ENCODE measurements around the gene SLC33A1.
A peak's percentile ranks its signal among the peaks of the same experiment; 100 is the strongest.
"Not testable (repeated sequence)": the region's sequence is repeated elsewhere in the genome, so short reads cannot be mapped to it uniquely, and the experiment has no call there.

Gene SLC33A1

GRCh38 chr3:155863072-155863784, 9.0 kb upstream of the SLC33A1 start:
- TF ChIP-seq CTCF (IDR thresholded peaks at IDR 0.05; ENCODE audit: insufficient read depth, low read depth, low read length, missing control alignments), result no peak
- no peak for DNase-seq (ENCODE audit: low read depth)
- no peak overlapping the region for H3K4me3 ChIP-seq (ENCODE audit: low read length)

- not testable (repeated sequence) for H3K4me3 ChIP-seq (ENCODE audit: low read length)
- DNase-seq (ENCODE audit: low read depth), result peak; percentile 60
These were observed 8.2 kb upstream of the SLC33A1 start for GRCh38 chr3:155862290-155862982.

- TF ChIP-seq CTCF (IDR thresholded peaks at IDR 0.05; ENCODE audit: insufficient read depth, low read depth, low read length, missing control alignments), result no peak
- no peak for DNase-seq (ENCODE audit: low read depth)
- H3K4me3 ChIP-seq (ENCODE audit: low read length), result no peak overlapping the region
These were observed 7.4 kb upstream of the SLC33A1 start for GRCh38 chr3:155861476-155862183.

GRCh38 chr3:155860424-155860823, 6.2 kb upstream of the SLC33A1 start:
- not testable (repeated sequence) for DNase-seq (ENCODE audit: low read depth); H3K4me3 ChIP-seq (ENCODE audit: low read length)

- no peak for TF ChIP-seq CTCF (IDR thresholded peaks at IDR 0.05; ENCODE audit: insufficient read depth, low read depth, low read length, missing control alignments)
- no peak for DNase-seq (ENCODE audit: low read depth)
- H3K4me3 ChIP-seq (ENCODE audit: low read length), result no peak overlapping the region
These were observed 5.6 kb upstream of the SLC33A1 start for GRCh38 chr3:155859859-155860258.

- peak; percentile 28 for DNase-seq (ENCODE audit: low read depth)
- peak overlapping the region; percentile 82 for H3K4me3 ChIP-seq (ENCODE audit: low read length)
- TF ChIP-seq CTCF (IDR thresholded peaks at IDR 0.05; ENCODE audit: insufficient read depth, low read depth, low read length, missing control alignments), result peak; percentile 30
These were observed 750 bp downstream of the SLC33A1 start for GRCh38 chr3:155853214-155854140.

GRCh38 chr3:155852341-155852740, 1.9 kb downstream of the SLC33A1 start:
- no peak for TF ChIP-seq CTCF (IDR thresholded peaks at IDR 0.05; ENCODE audit: insufficient read depth, low read depth, low read length, missing control alignments)
- peak overlapping the region; percentile 82 for H3K4me3 ChIP-seq (ENCODE audit: low read length)
- DNase-seq (ENCODE audit: low read depth), result no peak

- not testable (repeated sequence) for DNase-seq (ENCODE audit: low read depth); H3K4me3 ChIP-seq (ENCODE audit: low read length)
These were observed 4.8 kb downstream of the SLC33A1 start for GRCh38 chr3:155849404-155849803.

Data from epithelial cell of esophagus (primary cell).